Upper lobe of right lung (tissue), 1 donor: ENCODE data around the gene TRMT61A. TPM values are rescaled to one million over a fixed set of nuclear protein-coding genes. Genes with fewer than 3 reads are reported as not detected.

ENCODE experiments used
- ATAC-seq: fragments of 200-7000 bp; cut with Tn5 transposase; one replicate; pipeline ENCODE4 v1.9.1; 2020; ENCODE audit warnings: mild to moderate bottlenecking, moderate library complexity
- DNase-seq: peaks from one replicate; pipeline ENCODE4 v3.0.0-alpha.2; 2020
- H3K27ac ChIP-seq: fragments of 200-600 bp; one replicate; pipeline ENCODE4 v1.8.0; 2022
- H3K27me3 ChIP-seq: fragments of 200-600 bp; one replicate; pipeline ENCODE4 v1.8.0; 2022; ENCODE audit warnings: mild to moderate bottlenecking
- H3K36me3 ChIP-seq: fragments of 200-600 bp; one replicate; pipeline ENCODE4 v1.8.0; 2022
- H3K4me1 ChIP-seq: fragments of 200-600 bp; one replicate; pipeline ENCODE4 v1.8.0; 2022
- H3K4me3 ChIP-seq: fragments of 200-600 bp; one replicate; pipeline ENCODE4 v1.8.0; 2022; ENCODE audit warnings: mild to moderate bottlenecking
- H3K9me3 ChIP-seq: fragments of 200-600 bp; one replicate; pipeline ENCODE4 v1.8.0; 2022
- intact Hi-C: fragments of 100-400 bp; cut with DNase I; formaldehyde crosslinking; loops from one replicate; pipeline ENCODE4 v1.11.0; 2022
- long read RNA-seq: library from polyadenylated mRNA; unstranded; transcript quantifications from one replicate; pipeline ENCODE4 v2.0.0, GENCODE V29; 2021
- total RNA-seq: library from RNA; stranded (reverse); fragmentation: NEBNext Ultra II Directional; extraction: Animal tissue kit (Norgen Biotek cat#: 25700); gene quantifications from one replicate; pipeline ENCODE4 v1.2.1, GENCODE V29; 2021
- TF ChIP-seq, protein P1 (sequence below): fragments of 200-600 bp; IDR thresholded peaks from one replicate; pipeline ENCODE4 v1.8.0; 2022; ENCODE audit warnings: antibody characterized with exemption
- donor health status: DM: no; HTN: yes; CAD: no; lungs with severe emphysema.

The TRMT61A gene
- total RNA-seq = 11.6 TPM
- long read RNA-seq, transcript TRMT61A-202 (4 exons, 3,229 nt) = major isoform, 28 of 55 reads
- long read RNA-seq, partial matches to known transcripts = 20 of 55 reads
- long read RNA-seq, other reads (novel, unspliced or antisense) = 7 of 55 reads

DNA sequence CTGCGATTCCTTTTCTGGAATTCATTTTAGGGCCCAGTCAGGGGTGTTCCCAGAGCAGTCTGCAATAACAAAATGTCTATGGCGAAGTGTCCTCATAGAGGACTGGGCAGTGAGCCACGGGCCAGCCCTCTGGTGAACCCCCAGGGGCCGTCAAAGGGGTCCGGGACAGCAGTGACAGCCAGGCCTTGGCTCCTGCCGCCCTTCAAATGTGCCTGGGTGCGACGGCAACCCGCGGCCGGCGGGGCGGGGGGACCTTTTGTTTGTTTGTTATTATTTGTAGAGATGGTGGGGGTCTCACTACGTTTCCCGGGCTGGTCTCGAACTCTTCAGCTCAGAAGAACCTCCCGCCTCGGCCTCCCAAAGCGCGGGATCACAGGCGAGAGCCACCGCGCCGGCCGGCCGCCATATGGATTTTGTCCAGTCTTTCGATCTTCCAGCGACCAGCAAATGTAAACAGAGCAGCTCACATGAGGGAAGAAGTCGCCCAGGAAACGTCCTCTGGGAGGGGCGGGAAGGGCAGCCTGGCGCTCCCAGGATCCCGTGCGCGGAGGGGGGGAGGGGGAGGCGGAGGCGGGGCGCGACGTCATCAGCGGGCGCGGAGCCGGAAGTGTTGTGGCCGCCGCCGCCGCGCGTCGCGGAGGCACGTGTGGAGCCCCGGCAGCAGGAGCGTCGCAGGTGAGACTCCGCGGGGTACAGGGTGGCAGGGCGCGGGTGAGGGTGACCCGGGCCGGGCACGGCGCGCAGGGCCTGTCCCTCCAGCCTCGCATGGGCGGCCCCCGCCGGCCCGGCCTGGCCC is at the start of gene TRMT61A:
TRMT61A (plus strand) TSS at position 610 of the 796 bp plus-strand sequence. CDS start 783 bp downstream, outside the sequence.
- H3K4me1 ChIP-seq = peaks cover 34% of the 10 kb centered on the region
- ATAC-seq = peak; percentile 90
- intact Hi-C loops = no loop called here

DNA sequence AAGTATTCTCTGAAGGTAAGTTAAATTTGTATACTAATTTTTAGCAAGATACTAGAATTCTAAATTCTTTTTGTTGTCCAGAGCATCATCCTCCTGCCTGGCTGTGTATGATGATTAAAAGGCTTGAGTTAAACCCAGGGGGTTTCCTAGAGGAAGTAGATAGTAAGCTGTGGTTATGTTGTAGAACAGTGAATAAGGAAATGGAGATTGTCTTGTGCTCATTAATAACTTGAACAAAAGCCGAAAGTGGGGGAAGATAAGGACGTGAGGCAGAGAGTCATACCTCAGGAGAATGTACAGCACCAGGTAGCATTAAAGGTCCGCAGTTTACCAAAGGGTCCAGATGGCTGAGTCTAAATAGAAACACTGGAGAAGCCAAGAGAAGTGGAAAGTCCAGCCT is 48.4 kb upstream of the TRMT61A start:
- DNase-seq = no peak
- H3K27me3 ChIP-seq = no peaks in the 10 kb centered on the region
- ATAC-seq = peak; percentile 32
- TF ChIP-seq, protein P1, sequence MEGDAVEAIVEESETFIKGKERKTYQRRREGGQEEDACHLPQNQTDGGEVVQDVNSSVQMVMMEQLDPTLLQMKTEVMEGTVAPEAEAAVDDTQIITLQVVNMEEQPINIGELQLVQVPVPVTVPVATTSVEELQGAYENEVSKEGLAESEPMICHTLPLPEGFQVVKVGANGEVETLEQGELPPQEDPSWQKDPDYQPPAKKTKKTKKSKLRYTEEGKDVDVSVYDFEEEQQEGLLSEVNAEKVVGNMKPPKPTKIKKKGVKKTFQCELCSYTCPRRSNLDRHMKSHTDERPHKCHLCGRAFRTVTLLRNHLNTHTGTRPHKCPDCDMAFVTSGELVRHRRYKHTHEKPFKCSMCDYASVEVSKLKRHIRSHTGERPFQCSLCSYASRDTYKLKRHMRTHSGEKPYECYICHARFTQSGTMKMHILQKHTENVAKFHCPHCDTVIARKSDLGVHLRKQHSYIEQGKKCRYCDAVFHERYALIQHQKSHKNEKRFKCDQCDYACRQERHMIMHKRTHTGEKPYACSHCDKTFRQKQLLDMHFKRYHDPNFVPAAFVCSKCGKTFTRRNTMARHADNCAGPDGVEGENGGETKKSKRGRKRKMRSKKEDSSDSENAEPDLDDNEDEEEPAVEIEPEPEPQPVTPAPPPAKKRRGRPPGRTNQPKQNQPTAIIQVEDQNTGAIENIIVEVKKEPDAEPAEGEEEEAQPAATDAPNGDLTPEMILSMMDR = no peak
- H3K9me3 ChIP-seq = no peaks in the 10 kb centered on the region
- peaks cover 94% of the 10 kb centered on the region for H3K36me3 ChIP-seq
- no peaks in the 10 kb centered on the region for H3K4me1 ChIP-seq
- H3K4me3 ChIP-seq = no peak overlapping the region
- intact Hi-C loops = no loop called here
- no peak overlapping the region for H3K27ac ChIP-seq

More for the DNA sequence above, at the start of gene TRMT61A:
- no peaks in the 10 kb centered on the region for H3K27me3 ChIP-seq
- DNase-seq = peak; percentile 92
- TF ChIP-seq, protein P1 = no peak
- H3K36me3 ChIP-seq = peaks cover 13% of the 10 kb centered on the region
- peak within 1 kb of the TSS; percentile 95 for H3K4me3 ChIP-seq
- peak within 1 kb of the TSS; percentile 98 for H3K27ac ChIP-seq
- no peaks in the 10 kb centered on the region for H3K9me3 ChIP-seq

DNA sequence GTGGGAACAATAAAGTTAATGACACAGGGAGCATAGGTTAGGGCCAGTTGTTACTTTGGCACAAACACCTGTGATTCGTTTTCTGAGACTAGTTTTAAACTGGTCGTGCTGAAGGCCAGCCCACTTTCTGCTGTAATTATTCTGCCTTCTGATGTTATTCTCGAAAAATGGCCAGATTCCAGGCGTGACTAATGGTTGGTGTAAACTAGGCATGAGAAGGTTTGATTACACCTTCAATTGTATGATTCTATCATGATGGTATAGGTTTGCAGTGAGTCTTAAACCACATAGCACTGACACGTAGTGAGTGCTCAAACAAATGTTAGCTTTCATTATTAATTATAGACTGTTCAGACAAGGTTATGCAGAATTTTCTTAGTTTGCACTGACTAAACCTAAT is 45.4 kb upstream of the TRMT61A start:
- ATAC-seq (no peak), DNase-seq (no peak)
- TF ChIP-seq, protein P1 = no peak
- Histone ChIP-seq H3K36me3 (peaks cover 81% of the 10 kb centered on the region), H3K27me3 (no peaks in the 10 kb centered on the region), H3K4me3 (no peak overlapping the region), H3K4me1 (no peaks in the 10 kb centered on the region), H3K9me3 (no peaks in the 10 kb centered on the region), H3K27ac (no peak overlapping the region)
- intact Hi-C loops = no loop called here

DNA sequence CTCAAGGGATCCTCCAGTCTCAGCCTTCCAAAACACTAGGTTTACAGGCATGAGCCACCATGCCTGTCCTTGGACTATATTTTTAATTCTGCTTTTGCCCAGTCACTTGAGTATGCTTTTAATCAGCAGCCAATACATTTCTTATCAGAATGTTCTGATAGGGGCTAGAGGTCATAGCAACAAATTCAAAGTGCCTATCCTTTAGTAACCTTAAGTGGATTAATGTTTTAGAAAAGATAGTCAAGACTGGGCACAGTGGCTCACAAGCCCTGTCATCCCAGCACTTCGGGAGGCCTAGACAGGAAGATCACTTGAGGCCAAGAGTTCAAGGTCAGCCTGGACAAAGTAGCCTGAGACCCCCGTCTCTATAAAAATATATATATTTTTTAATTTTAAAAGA is 43.5 kb upstream of the TRMT61A start:
- Histone ChIP-seq H3K36me3 (peaks cover 71% of the 10 kb centered on the region), H3K27me3 (no peaks in the 10 kb centered on the region), H3K4me1 (no peaks in the 10 kb centered on the region), H3K4me3 (no peak overlapping the region), H3K9me3 (no peaks in the 10 kb centered on the region), H3K27ac (no peak overlapping the region)
- no peak for ATAC-seq
- DNase-seq = no peak
- intact Hi-C loops = no loop called here
- TF ChIP-seq, protein P1 = no peak

DNA sequence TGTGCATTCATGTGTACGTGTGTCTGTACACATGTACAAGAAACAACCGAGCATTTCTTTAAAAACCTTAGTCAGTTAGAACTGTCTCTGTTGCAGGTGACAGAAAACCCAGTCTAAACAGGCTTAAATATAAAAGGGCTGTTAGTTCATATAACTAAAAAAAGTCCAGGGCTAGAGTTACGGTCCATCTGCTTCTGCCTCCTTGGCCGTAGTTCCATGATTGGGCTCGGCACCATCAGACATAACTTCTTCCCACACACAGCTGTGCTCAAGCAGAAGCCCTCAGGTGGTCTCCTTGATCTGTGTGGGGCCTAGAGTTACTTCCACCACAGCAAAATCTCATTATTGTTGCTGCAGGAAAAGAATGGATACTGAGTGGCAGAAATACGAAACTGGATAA is 40.9 kb upstream of the TRMT61A start:
- DNase-seq = no peak
- no peak overlapping the region for H3K27ac ChIP-seq
- H3K9me3 ChIP-seq = no peaks in the 10 kb centered on the region
- peaks cover 74% of the 10 kb centered on the region for H3K36me3 ChIP-seq
- H3K4me1 ChIP-seq = no peaks in the 10 kb centered on the region
- TF ChIP-seq, protein P1 = no peak
- intact Hi-C loops = no loop called here
- H3K4me3 ChIP-seq = no peak overlapping the region
- no peaks in the 10 kb centered on the region for H3K27me3 ChIP-seq
- no peak for ATAC-seq
